HepG2 (cell line): ENCODE data around the gene CPSF4. TPM values are rescaled to one million over a fixed set of nuclear protein-coding genes. Genes with fewer than 3 reads are reported as not detected.

Experiments
- IRX3 ChIP-seq: sonication (generic); formaldehyde crosslinking; IDR thresholded peaks from 2 replicates; pipeline ENCODE4 v1.8.1; 2023; ENCODE audit warnings: mild to moderate bottlenecking, low read depth, missing genetic modification reagents, borderline replicate concordance
- KLF6 ChIP-seq: IDR thresholded peaks from 2 replicates; pipeline ENCODE4 v1.8.0; 2016; ENCODE audit warnings: missing biosample characterization, missing genetic modification reagents
- MED13 ChIP-seq: sonication (generic); formaldehyde crosslinking; IDR thresholded peaks from 2 replicates; pipeline ENCODE4 v1.5.0; 2020; ENCODE audit warnings: missing genetic modification reagents
- RARA ChIP-seq: IDR thresholded peaks from 2 replicates; pipeline ENCODE4 v1.6.1; 2016; ENCODE audit warnings: missing genetic modification reagents, missing compliant biosample characterization
- RFX1 ChIP-seq: fragments of 450-650 bp; IDR thresholded peaks from 2 replicates; pipeline ENCODE4 v1.6.1; 2017
- RFXAP ChIP-seq: sonication (generic); formaldehyde crosslinking; IDR thresholded peaks from 2 replicates; pipeline ENCODE4 v1.4.0; 2020; ENCODE audit warnings: missing genetic modification reagents, borderline replicate concordance
- SMAD1 ChIP-seq: sonication (generic); formaldehyde crosslinking; IDR thresholded peaks from 2 replicates; pipeline ENCODE4 v1.4.0; 2020; ENCODE audit warnings: missing genetic modification reagents, low read depth, mild to moderate bottlenecking, borderline replicate concordance
- TAF1 ChIP-seq: sonication (generic); formaldehyde crosslinking; IDR thresholded peaks from 2 replicates; pipeline ENCODE4 v1.4.0; 2020; ENCODE audit warnings: missing genetic modification reagents
- ZBTB3 ChIP-seq: sonication (generic); formaldehyde crosslinking; IDR thresholded peaks from 2 replicates; pipeline ENCODE4 v1.4.0; 2020; ENCODE audit warnings: low read depth, mild to moderate bottlenecking, moderate library complexity, missing genetic modification reagents, borderline replicate concordance
- ZBTB44 ChIP-seq: sonication (generic); formaldehyde crosslinking; IDR thresholded peaks from 2 replicates; pipeline ENCODE4 v1.4.0; 2020; ENCODE audit warnings: missing genetic modification reagents
- ZMYM3 ChIP-seq: sonication (generic); formaldehyde crosslinking; IDR thresholded peaks from 2 replicates; pipeline ENCODE4 v1.5.1; 2020; ENCODE audit warnings: mild to moderate bottlenecking, missing genetic modification reagents
- ZNF30 ChIP-seq: sonication (generic); formaldehyde crosslinking; IDR thresholded peaks from 2 replicates; pipeline ENCODE4 v1.5.0; 2020; ENCODE audit warnings: mild to moderate bottlenecking, missing genetic modification reagents
- ZNF317 ChIP-seq: sonication (generic); formaldehyde crosslinking; IDR thresholded peaks from 2 replicates; pipeline ENCODE4 v1.5.0; 2020; ENCODE audit warnings: mild to moderate bottlenecking, missing genetic modification reagents
- ZNF333 ChIP-seq: sonication (generic); formaldehyde crosslinking; IDR thresholded peaks from 2 replicates; pipeline ENCODE4 v1.4.0; 2020; ENCODE audit warnings: mild to moderate bottlenecking, missing genetic modification reagents, borderline replicate concordance
- ZNF441 ChIP-seq: sonication (generic); formaldehyde crosslinking; IDR thresholded peaks from 2 replicates; pipeline ENCODE4 v1.7.0; 2021; ENCODE audit warnings: missing genetic modification reagents, borderline replicate concordance
- ZNF775 ChIP-seq: sonication (generic); formaldehyde crosslinking; IDR thresholded peaks from 2 replicates; pipeline ENCODE4 v1.4.0; 2020; ENCODE audit warnings: missing genetic modification reagents, mild to moderate bottlenecking, moderate library complexity, borderline replicate concordance
- ZSCAN20 ChIP-seq: sonication (generic); formaldehyde crosslinking; IDR thresholded peaks from 2 replicates; pipeline ENCODE4 v1.4.0; 2020; ENCODE audit warnings: missing genetic modification reagents, mild to moderate bottlenecking, borderline replicate concordance
- polyA plus RNA-seq, 8 experiments: library from polyadenylated mRNA; depleted of rRNA in 3 of 8; stranded (reverse) in 7 of 8; unstranded in 1 of 8; fragments of >200 nt; fragmentation: Illumina TruSeq in 4 of 8; extraction: Trizol in 4 of 8; gene quantifications; 2 replicates each; pipeline versions ENCODE4 v1.2.1 to v1.2.3, GENCODE V29; 2011 to 2016; ENCODE audit warnings: low read depth in 4 of 8, missing spikeins in 1 of 8, mixed read lengths in 1 of 8; ENCODE audit not compliant: insufficient read depth in 1 of 8
- total RNA-seq, 5 experiments: library from RNA; depleted of rRNA; stranded (reverse); fragments of >200 nt; fragmentation: Illumina TruSeq; extraction: Trizol; gene quantifications; 2 replicates each; pipeline ENCODE4 v1.2.3, GENCODE V29; 2016; ENCODE audit warnings: low read depth in 1 of 5
- TF ChIP-seq, protein P1 (sequence below): sonication (generic); formaldehyde crosslinking; IDR thresholded peaks from 2 replicates; pipeline ENCODE4 v1.4.0; 2020; ENCODE audit warnings: missing genetic modification reagents; ENCODE audit errors: not compliant biosample characterization
- TF ChIP-seq, protein P2 (sequence below): sonication (generic); formaldehyde crosslinking; IDR thresholded peaks from 2 replicates; pipeline ENCODE4 v1.4.0; 2020; ENCODE audit warnings: missing genetic modification reagents
- TF ChIP-seq, protein P3 (sequence below): sonication (generic); formaldehyde crosslinking; IDR thresholded peaks from 2 replicates; pipeline ENCODE4 v1.9.0; 2021; ENCODE audit warnings: mild to moderate bottlenecking, missing genetic modification reagents

The CPSF4 gene
- total and polyA plus RNA-seq, 2 of the 13 experiments (the other 11 are each of a cell fraction or from before 2014, with no cell fraction given): 34.1 to 49.6 TPM

GRCh38 chr7:99438573-99439480, at the start of gene CPSF4, which contains the start of gene PTCD1 (continued):
- TF ChIP-seq, protein P1, sequence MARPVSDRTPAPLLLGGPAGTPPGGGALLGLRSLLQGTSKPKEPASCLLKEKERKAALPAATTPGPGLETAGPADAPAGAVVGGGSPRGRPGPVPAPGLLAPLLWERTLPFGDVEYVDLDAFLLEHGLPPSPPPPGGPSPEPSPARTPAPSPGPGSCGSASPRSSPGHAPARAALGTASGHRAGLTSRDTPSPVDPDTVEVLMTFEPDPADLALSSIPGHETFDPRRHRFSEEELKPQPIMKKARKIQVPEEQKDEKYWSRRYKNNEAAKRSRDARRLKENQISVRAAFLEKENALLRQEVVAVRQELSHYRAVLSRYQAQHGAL: no peak
- TF ChIP-seq RARA (CRISPR knock-in tag): no peak
- peak; percentile 90; the same call in 1 of the 2 replicates for TF ChIP-seq KLF6 (CRISPR knock-in tag)
- TF ChIP-seq ZNF775 (CRISPR knock-in tag): no peak
- TF ChIP-seq RFX1: no peak
- peak; percentile 67 for TF ChIP-seq TAF1
- TF ChIP-seq, protein P2, sequence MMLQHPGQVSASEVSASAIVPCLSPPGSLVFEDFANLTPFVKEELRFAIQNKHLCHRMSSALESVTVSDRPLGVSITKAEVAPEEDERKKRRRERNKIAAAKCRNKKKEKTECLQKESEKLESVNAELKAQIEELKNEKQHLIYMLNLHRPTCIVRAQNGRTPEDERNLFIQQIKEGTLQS (CRISPR knock-in tag): no peak
- TF ChIP-seq ZMYM3 (CRISPR knock-in tag): no peak; the same call in 1 of the 2 replicates
- no peak for TF ChIP-seq ZBTB3 (CRISPR knock-in tag)
- TF ChIP-seq ZBTB44: 0 out of 2 replicates have a peak, but pooled peaks have one; percentile 48
- 0 out of 2 replicates have a peak, but pooled peaks have one; percentile 38 for TF ChIP-seq MED13 (CRISPR knock-in tag)
- TF ChIP-seq IRX3: no peak
- TF ChIP-seq ZNF441 (CRISPR knock-in tag): peak; percentile 58; the same call in 1 of the 2 replicates
- no peak for TF ChIP-seq ZNF30 (CRISPR knock-in tag)
- peak; percentile 21; the same call in 1 of the 2 replicates for TF ChIP-seq RFXAP (CRISPR knock-in tag)
- peak; percentile 27; the same call in 1 of the 2 replicates for TF ChIP-seq ZSCAN20 (CRISPR knock-in tag)
- TF ChIP-seq SMAD1 (CRISPR knock-in tag): peak; percentile 64; the same call in 1 of the 2 replicates
- TF ChIP-seq ZNF317: peak; percentile 70
- TF ChIP-seq ZNF333: 0 out of 2 replicates have a peak, but pooled peaks have one; percentile 83
- TF ChIP-seq, protein P3, sequence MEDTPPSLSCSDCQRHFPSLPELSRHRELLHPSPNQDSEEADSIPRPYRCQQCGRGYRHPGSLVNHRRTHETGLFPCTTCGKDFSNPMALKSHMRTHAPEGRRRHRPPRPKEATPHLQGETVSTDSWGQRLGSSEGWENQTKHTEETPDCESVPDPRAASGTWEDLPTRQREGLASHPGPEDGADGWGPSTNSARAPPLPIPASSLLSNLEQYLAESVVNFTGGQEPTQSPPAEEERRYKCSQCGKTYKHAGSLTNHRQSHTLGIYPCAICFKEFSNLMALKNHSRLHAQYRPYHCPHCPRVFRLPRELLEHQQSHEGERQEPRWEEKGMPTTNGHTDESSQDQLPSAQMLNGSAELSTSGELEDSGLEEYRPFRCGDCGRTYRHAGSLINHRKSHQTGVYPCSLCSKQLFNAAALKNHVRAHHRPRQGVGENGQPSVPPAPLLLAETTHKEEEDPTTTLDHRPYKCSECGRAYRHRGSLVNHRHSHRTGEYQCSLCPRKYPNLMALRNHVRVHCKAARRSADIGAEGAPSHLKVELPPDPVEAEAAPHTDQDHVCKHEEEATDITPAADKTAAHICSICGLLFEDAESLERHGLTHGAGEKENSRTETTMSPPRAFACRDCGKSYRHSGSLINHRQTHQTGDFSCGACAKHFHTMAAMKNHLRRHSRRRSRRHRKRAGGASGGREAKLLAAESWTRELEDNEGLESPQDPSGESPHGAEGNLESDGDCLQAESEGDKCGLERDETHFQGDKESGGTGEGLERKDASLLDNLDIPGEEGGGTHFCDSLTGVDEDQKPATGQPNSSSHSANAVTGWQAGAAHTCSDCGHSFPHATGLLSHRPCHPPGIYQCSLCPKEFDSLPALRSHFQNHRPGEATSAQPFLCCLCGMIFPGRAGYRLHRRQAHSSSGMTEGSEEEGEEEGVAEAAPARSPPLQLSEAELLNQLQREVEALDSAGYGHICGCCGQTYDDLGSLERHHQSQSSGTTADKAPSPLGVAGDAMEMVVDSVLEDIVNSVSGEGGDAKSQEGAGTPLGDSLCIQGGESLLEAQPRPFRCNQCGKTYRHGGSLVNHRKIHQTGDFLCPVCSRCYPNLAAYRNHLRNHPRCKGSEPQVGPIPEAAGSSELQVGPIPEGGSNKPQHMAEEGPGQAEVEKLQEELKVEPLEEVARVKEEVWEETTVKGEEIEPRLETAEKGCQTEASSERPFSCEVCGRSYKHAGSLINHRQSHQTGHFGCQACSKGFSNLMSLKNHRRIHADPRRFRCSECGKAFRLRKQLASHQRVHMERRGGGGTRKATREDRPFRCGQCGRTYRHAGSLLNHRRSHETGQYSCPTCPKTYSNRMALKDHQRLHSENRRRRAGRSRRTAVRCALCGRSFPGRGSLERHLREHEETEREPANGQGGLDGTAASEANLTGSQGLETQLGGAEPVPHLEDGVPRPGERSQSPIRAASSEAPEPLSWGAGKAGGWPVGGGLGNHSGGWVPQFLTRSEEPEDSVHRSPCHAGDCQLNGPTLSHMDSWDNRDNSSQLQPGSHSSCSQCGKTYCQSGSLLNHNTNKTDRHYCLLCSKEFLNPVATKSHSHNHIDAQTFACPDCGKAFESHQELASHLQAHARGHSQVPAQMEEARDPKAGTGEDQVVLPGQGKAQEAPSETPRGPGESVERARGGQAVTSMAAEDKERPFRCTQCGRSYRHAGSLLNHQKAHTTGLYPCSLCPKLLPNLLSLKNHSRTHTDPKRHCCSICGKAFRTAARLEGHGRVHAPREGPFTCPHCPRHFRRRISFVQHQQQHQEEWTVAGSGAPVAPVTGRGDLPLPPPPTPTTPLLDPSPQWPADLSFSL (CRISPR knock-in tag): no peak
